Measurements from ENCODE around the gene NEK7. TPM values are rescaled to one million over a fixed set of nuclear protein-coding genes. Genes with fewer than 3 reads are reported as not detected.

The NEK7 gene
- total and polyA plus RNA-seq, 2 experiments from 2014 or later, result 700 to 1,186 TPM

- no peak for TF ChIP-seq EZH2 (IDR thresholded peaks at IDR 0.05; ENCODE audit: insufficient read depth, poor library complexity, severe bottlenecking)
- TF ChIP-seq EZH2phosphoT487 (IDR thresholded peaks at IDR 0.05; ENCODE audit: insufficient read depth, low read depth), result no peak
- no peak overlapping the region for H2AFZ ChIP-seq
- peak; percentile 66 for DNase-seq
- H3K9me3 ChIP-seq (ENCODE audit: low read depth), result no peaks in the 10 kb centered on the region
- no peak overlapping the region for H3K4me3 ChIP-seq
- H3K27ac ChIP-seq, result no peak overlapping the region; the same call in 1 of the 2 replicates
- H4K20me1 ChIP-seq (ENCODE audit: insufficient read depth), result no peaks in the 10 kb centered on the region
- H3K36me3 ChIP-seq (ENCODE audit: low read depth), result no peaks in the 10 kb centered on the region
- H3K4me2 ChIP-seq (ENCODE audit: unreplicated experiment), result peak overlapping the region; percentile 3
- no peaks in the 10 kb centered on the region for H3K27me3 ChIP-seq (replicated peaks; ENCODE audit: insufficient read depth)
- H3K9ac ChIP-seq, result no peak overlapping the region
- in situ Hi-C loops (cut with MboI), result no loop called here
- peaks cover 27% of the 10 kb centered on the region for H3F3A ChIP-seq (ENCODE audit: insufficient read depth)
- peaks cover 46% of the 10 kb centered on the region for H3K4me1 ChIP-seq (ENCODE audit: insufficient read depth)
- no peaks in the 10 kb centered on the region; the same call in 1 of the 2 replicates for H3K9me2 ChIP-seq (ENCODE audit: insufficient read depth)
- H3K79me2 ChIP-seq (ENCODE audit: insufficient read depth), result no peaks in the 10 kb centered on the region
Measured at GRCh38 chr1:198113342-198113750, 43.5 kb upstream of the NEK7 start.

- no peaks in the 10 kb centered on the region for H4K20me1 ChIP-seq (ENCODE audit: insufficient read depth)
- no peaks in the 10 kb centered on the region for H3K36me3 ChIP-seq (ENCODE audit: low read depth)
- in situ Hi-C loops (cut with MboI), result no loop called here
- H3K9ac ChIP-seq, result no peak overlapping the region
- no peak for DNase-seq
- H3K9me3 ChIP-seq (ENCODE audit: low read depth), result no peaks in the 10 kb centered on the region
- no peaks in the 10 kb centered on the region for H3K79me2 ChIP-seq (ENCODE audit: insufficient read depth)
- peaks cover 54% of the 10 kb centered on the region for H3F3A ChIP-seq (ENCODE audit: insufficient read depth)
- H3K4me3 ChIP-seq, result no peak overlapping the region
- peaks cover 74% of the 10 kb centered on the region for H3K4me1 ChIP-seq (ENCODE audit: insufficient read depth)
- no peak overlapping the region for H3K4me2 ChIP-seq (ENCODE audit: unreplicated experiment)
- 87 to 95% methylated on average over 1 of the region's 1 CpG for WGBS, 2 experiments (ENCODE audit: low coverage in 1 of 2, low lambda C conversion rate in 2 of 2, missing lambda C conversion rate in 2 of 2)
- no peaks in the 10 kb centered on the region; the same call in 1 of the 2 replicates for H3K9me2 ChIP-seq (ENCODE audit: insufficient read depth)
- TF ChIP-seq EZH2 (IDR thresholded peaks at IDR 0.05; ENCODE audit: insufficient read depth, poor library complexity, severe bottlenecking) (no peak), EZH2phosphoT487 (IDR thresholded peaks at IDR 0.05; ENCODE audit: insufficient read depth, low read depth) (no peak)
- no peak overlapping the region for H2AFZ ChIP-seq
- H3K27ac ChIP-seq, result 0 out of 2 replicates have a peak overlapping the region, but pooled peaks have one; percentile 84
- H3K27me3 ChIP-seq (replicated peaks; ENCODE audit: insufficient read depth), result no peaks in the 10 kb centered on the region
Measured at GRCh38 chr1:198116069-198116468, 40.7 kb upstream of the NEK7 start.

DNA sequence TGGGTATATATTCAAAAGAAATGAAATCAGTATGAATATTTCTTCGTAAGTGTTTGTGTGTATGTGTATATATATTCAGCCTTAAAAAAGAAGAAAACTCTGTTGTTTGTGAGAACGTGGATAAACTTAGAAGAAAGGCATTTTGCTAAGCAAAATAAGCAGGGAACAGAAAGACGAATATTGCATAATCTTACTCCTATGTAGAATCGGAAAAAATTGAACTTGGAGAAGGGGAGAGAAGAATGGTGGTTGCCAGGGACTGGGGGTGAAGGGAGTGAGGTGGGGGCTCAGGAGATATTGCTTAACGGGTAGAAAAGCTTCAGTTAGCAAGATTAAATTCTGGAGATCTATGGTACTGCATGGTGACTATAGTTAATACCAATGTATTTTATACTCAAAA lies 40.3 kb upstream of the NEK7 start:
- Histone ChIP-seq H3K9me2 (ENCODE audit: insufficient read depth) (no peaks in the 10 kb centered on the region; the same call in 1 of the 2 replicates), H3K4me1 (ENCODE audit: insufficient read depth) (peaks cover 78% of the 10 kb centered on the region), H3K36me3 (ENCODE audit: low read depth) (no peaks in the 10 kb centered on the region), H3K27me3 (replicated peaks; ENCODE audit: insufficient read depth) (no peaks in the 10 kb centered on the region), H3K9me3 (ENCODE audit: low read depth) (no peaks in the 10 kb centered on the region), H2AFZ (peak overlapping the region; percentile 31; the same call in 1 of the 2 replicates), H3K27ac (peak overlapping the region; percentile 84), H3K9ac (no peak overlapping the region), H4K20me1 (ENCODE audit: insufficient read depth) (no peaks in the 10 kb centered on the region), H3F3A (ENCODE audit: insufficient read depth) (peaks cover 58% of the 10 kb centered on the region), H3K79me2 (ENCODE audit: insufficient read depth) (no peaks in the 10 kb centered on the region), H3K4me3 (no peak overlapping the region), H3K4me2 (ENCODE audit: unreplicated experiment) (peak overlapping the region; percentile 12)
- TF ChIP-seq EZH2phosphoT487 (IDR thresholded peaks at IDR 0.05; ENCODE audit: insufficient read depth, low read depth) (no peak), EZH2 (IDR thresholded peaks at IDR 0.05; ENCODE audit: insufficient read depth, poor library complexity, severe bottlenecking) (no peak)
- WGBS, 2 experiments (ENCODE audit: low coverage in 1 of 2, low lambda C conversion rate in 2 of 2, missing lambda C conversion rate in 2 of 2), result 91 to 92% methylated on average over 5 of the region's 5 CpGs
- no peak for DNase-seq
- in situ Hi-C loops (cut with MboI), result no loop called here

DNA sequence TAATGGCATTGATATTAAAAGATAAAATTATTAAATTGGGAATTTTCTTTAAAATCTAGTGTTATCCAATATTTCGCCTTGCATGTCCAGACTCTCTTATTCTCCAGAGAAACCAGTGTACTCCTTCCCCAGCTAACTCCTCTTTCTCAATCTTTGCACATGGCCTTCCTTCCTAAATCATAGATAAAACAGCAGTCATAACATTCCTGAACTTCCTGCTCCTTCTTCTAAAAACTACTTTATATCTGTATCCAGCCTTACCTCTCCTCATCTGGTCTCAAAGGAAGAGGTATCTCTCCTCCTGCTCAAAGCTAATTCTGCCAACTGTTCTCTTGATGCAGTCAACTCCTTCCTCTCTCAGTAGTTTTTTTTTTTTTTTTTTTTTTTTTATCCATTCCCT lies 39.5 kb upstream of the NEK7 start:
- Histone ChIP-seq H3K4me2 (ENCODE audit: unreplicated experiment) (peak overlapping the region; percentile 64), H3K4me3 (no peak overlapping the region), H3K79me2 (ENCODE audit: insufficient read depth) (no peaks in the 10 kb centered on the region), H3K36me3 (ENCODE audit: low read depth) (no peaks in the 10 kb centered on the region), H2AFZ (peak overlapping the region; percentile 39; the same call in 1 of the 2 replicates), H3K9me3 (ENCODE audit: low read depth) (no peaks in the 10 kb centered on the region), H3K9ac (0 out of 2 replicates have a peak overlapping the region, but pooled peaks have one; percentile 30), H3K27ac (peak overlapping the region; percentile 84), H4K20me1 (ENCODE audit: insufficient read depth) (no peaks in the 10 kb centered on the region), H3K9me2 (ENCODE audit: insufficient read depth) (no peaks in the 10 kb centered on the region), H3K4me1 (ENCODE audit: insufficient read depth) (peaks cover 86% of the 10 kb centered on the region), H3F3A (ENCODE audit: insufficient read depth) (peaks cover 65% of the 10 kb centered on the region), H3K27me3 (replicated peaks; ENCODE audit: insufficient read depth) (no peaks in the 10 kb centered on the region)
- TF ChIP-seq EZH2phosphoT487 (IDR thresholded peaks at IDR 0.05; ENCODE audit: insufficient read depth, low read depth) (no peak), EZH2 (IDR thresholded peaks at IDR 0.05; ENCODE audit: insufficient read depth, poor library complexity, severe bottlenecking) (no peak)
- peak; percentile 47 for DNase-seq
- 92 to 95% methylated on average over 1 of the region's 1 CpG for WGBS, 2 experiments (ENCODE audit: low coverage in 1 of 2, low lambda C conversion rate in 2 of 2, missing lambda C conversion rate in 2 of 2)
- in situ Hi-C loops (cut with MboI), result no loop called here

Measured in GM23248 (cell line).